T-helper 2 cell (primary cell): ENCODE results near the gene RAB35.
A peak's percentile ranks its signal among the peaks of the same experiment; 100 is the strongest.

ENCODE experiments used
- DNase-seq, 5 experiments: peaks; one replicate each; pipeline versions ENCODE4 v3.0.0 to v3.0.0-alpha.2; 2012 to 2022

Gene RAB35

DNA sequence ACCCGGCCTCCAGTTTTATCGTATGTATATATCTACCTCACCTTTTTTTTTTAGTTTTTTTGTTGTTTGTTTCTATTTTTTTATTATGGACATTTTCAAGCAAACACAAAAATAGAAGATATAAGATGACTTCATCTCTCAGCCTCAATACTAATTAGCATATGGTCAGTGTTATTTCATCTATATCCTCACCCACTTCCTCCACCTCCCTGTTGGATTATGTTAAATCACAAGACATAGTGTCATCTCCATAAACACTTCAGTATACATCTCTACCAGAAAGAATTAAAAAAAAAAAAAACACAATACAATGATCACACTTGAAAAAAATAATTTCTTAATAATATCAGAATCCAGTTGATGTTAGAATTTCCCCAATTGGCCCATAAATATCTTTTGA is 34.9 kb downstream of the RAB35 start:
- DNase-seq: no peak

DNA sequence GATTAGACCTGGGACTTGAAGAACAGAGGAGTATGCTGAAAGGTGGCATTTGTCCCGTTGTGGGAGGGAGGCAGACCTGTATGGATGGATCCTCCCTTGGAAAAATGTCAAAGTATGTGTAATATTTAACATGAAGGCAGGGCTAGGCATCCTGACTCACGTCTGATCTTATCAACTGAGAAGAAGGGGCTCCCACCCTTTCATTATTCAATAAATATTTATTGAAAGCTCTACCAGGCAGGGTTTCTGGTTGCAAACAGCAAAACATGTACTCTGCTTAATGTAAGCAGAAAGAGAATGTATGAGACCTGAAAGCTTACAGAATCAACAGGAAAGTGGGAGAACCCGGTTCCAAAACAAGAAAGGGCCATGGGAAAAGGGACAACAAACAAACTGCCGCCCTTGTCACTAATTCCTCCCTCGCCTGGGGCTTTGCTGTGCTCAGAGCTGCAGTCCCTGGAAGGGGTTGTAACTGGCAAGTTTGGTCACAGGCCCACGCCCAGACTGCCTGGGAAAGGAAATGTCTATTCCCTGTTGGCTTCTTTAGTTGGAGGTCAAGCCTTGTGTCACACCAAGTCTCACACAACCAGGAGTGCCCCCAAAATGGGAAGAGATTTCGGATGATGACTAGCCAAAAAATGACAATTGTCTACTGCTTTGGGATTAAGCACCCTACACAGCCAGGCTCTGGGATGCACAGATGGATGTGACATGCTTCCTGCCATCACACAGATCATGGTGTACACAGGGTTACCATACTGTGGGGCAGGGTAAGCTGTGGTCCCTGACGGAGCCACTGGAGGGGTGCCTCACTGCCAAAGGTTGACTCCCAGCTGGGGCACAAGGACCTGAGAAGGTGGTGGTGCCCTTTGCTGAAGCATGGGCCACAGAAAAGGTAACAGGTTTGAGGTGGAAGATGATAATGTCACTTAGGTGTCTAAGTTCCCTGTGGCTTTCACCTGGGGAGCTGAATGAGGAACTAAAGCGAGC is 36.8 kb downstream of the RAB35 start:
- DNase-seq: no peak

DNA sequence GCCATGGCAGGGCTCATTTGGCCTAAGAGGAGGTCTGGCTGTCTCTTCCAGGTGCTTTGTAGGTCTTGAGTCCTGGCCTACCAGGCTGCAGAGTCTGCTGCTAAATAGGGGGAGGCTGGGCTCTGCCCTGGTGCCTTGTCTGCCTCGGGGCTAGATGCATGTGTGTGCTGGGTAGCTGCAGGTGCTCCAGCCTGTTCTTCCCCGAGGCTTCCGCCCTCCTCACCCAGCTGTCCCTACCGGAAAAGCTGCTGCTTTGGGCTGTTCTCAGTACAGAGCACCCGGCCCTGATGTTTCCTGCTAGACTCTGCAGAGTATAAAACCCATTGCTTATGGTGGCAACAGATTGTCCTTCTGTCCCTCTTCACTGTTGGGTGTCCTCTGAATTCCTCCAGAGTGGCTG is 37.7 kb downstream of the RAB35 start:
- peak in 1 of 5 experiments; percentile 41 for DNase-seq

DNA sequence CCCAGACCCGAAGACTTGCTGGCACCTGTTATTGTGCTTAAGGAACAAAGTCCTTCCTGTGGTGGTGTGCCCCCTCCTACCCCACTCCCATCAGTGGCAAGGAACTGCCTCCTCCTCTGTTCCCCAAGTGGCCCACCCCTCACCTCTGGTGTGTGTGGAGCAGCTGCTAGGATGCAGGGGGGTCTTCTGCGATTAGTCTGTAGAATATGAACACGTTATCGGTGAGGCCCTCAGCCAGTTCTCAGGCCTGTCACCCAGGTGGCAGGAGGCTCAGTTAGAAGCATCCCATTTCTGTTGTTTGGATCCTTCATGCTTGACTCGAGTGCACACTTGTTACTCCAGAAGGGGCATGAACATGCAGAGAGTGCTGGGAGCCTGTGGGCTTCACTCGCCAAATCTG is 39.3 kb downstream of the RAB35 start:
- no peak for DNase-seq

DNA sequence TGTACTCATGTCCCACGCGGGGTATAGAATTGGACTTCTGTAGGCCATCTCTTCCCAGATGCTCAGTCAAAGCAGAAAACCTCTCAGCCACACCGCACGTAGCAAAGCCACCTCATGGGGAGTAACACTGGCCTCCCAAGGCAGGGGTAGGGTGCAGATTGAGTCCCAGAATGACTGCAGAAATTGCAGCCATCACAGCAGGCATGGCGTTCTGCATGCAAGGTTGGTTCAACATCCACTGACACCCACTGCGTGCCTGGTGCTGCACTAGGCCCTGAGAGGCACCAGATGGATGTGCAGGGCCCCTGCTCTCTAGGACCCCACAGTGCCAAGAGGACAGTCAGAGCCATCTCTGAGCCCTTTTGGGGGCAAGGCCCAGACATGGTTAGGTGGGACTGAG is 39.9 kb downstream of the RAB35 start:
- no peak for DNase-seq

DNA sequence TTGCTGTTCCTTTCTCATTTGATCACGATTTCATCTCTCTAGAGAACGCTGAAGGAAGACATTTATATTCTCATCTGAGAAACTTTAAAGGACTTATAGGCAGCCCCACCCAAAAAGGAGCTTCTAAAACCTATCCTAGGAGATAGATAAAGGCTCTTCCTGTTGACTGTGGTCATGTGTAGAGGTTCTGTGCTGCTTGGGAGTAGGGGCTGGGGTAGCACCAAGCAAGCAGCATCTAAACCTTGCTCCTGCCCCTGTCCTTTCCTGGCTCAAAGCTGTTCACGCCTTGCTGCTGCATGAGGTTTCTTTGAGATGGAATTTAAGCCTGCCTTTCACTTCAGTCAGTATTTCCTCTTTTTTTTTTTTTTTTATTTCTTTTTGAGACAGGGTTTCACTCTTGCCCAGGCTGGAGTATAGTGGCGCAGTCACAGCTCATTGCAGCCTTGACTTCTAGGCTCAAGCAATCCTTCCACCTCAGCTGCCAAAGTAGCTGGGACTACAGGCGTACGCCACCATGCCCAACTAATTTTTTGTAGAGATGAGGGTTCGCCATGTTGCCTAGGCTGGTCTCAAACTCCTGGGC is 41.4 kb downstream of the RAB35 start:
- DNase-seq: no peak

DNA sequence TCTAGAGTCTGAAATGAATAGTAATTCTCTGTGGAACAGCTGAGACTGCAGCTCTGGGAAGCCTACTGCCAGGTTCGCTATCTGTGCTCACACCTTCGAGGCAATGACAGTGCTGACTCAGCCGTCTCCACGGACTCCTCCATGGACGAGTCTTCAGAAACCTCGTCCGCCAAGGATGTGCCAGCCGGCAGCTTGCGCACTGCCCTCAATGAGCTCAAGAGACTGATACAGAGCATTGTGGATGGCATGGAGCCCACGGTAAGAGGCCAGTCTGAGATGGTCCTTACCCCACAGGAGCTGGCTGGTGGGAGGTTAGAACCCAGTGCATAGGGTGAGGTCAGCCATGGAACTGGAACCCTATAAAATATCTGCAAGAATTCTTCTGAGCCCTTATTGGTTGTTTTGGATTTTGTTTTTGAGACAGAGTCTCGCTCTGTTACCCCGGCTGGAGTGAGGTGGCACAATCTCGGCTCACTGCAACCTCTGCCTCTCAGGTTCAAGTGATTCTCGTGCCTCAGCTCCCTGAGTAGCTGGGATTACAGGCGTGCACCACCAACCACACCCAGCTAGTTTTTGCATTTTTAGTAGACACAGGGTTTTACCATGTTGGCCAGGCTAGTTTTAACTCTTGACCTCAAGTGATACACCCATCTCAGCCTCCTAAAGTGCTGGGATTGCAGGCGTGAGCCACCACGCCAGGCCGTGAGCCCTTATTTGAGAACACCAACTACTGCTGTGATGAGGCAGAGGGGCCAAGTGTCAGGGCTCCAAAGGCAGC is 43.9 kb downstream of the RAB35 start:
- no peak for DNase-seq

DNA sequence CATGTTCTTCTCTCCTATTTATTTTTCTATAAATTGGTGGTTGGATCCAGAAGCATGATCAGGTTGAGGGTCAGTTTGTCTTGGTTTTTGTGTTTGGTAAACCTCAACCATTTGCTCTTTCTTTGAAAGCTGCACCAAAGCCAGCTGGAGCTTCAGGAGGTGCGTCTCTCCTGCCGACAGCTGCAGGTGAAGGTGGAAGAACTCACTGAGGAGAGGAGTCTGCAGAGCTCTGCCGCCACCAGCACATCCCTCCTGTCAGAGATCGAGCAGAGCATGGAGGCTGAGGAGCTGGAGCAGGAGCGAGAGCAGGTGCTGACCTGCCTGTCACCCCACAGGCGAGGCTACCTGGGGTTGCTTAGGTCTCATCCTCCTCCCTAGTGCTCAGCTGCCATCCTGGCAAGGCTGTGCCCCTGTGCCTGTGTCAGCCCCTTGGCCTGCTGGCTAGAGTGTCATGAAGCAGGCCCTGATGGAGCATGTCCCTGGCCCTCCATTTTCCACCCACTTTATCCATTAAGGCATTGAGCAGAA is 45.0 kb downstream of the RAB35 start:
- DNase-seq: no peak

DNA sequence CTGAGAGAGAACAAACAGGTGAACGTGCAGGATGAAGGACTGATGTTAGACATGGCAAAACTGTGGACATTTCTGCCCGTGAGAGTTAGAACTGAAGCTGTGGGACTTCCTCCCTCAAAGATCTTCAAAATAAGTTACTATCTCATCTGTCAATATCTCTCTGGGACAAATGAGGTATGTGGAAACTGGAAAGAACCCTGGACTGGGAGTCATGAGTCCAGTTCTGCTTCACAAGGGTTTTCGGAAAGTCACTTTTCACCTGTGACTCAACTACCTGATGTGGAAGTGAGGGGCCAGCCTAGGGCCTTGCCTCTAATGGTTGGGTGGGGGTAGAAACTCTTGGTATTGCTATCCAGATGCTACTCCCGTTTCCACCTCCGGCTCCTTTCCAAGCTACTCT is 47.3 kb downstream of the RAB35 start:
- no peak for DNase-seq

DNA sequence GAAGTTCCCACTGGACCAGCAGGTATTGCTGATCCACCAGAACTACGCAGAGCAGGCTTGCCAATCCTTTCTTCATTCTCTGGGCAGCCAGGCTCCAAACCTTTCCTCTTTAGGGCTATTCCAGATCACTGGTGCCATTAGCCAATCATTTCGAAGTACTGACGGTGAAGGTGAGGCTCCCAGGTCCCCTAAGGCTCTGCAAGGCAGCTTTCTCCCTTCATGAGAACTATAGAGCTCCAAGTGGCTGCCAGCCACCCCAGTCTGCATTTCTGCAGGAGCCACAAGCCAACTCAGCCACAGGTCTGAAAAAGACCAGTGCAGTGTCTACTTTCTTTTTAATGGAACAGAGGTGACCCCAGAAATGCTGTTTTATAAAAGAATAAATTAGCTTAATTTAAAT is 48.7 kb downstream of the RAB35 start:
- no peak for DNase-seq

DNA sequence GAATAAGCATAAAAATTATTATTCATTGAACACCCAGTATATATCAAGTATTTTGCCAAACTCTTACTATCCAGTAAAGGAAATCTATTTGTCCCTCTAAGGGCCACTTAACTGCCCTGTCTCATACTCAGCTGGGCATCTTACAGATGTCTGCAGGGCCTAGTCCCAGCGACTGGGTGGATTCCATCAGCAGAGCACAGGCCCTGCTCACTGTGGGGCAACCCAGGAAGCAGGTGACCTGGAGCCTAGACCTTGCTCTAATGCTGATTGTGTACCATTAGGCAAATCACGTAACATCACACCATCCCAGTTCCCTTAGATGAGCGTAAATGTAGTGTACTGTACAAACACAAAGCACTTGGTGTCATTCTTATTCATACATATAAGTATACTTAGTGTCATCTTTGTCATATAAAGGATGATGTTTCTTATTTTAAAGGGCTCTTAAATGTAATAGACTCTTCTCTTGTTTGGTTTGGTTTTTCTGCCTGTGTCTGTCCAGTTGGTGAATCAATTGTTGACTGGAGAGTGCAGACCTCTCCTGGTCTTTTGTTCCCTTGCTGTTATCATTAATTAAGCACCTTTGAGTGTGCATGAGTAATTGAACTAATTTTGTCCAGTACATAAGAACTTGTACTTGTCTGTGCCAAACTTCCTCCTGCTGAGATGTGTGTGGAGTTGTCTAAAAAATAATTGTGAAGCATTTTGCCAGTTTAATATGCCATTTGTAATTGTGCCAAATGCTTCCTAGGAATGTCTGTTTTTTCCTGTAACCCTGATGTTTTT is 49.3 kb downstream of the RAB35 start:
- no peak for DNase-seq

DNA sequence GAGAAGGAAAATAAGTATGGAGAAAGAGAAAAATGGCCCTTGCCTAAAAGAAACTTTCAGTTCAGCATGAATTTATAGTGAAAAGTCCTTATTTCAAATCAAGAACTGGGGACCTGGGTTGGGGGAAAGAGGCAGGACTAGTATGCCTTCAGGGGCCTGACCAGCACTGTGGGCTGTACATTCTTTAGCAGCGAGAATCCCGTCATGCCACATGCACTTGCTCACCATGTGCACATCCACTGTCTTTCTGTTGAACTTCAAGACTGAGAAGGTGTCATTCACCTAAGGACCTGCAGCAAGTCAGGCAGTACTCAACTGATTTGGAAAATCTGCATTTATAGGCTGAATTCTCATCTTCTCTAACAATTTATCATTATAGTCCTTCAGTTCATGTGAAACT is 50.2 kb downstream of the RAB35 start:
- no peak for DNase-seq

DNA sequence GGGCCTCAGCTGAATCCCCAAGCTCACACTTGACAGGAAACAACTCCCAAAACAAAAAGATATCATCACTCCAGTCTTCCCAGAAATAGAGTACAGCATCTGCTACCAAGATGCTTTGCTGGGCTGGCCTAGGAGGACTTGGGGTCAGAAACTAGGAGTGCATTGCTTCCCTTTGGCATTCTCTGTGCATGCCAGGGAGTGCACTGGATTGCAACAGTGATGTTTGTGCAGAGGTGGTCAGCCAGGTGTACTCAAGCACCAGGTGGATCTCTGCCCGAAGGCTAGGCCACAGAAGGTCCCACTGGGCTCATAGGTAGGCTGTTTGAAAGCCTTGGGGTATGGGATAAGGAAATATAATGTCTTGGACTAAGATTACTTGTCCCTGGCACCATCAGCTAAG is 51.1 kb downstream of the RAB35 start:
- DNase-seq: no peak

DNA sequence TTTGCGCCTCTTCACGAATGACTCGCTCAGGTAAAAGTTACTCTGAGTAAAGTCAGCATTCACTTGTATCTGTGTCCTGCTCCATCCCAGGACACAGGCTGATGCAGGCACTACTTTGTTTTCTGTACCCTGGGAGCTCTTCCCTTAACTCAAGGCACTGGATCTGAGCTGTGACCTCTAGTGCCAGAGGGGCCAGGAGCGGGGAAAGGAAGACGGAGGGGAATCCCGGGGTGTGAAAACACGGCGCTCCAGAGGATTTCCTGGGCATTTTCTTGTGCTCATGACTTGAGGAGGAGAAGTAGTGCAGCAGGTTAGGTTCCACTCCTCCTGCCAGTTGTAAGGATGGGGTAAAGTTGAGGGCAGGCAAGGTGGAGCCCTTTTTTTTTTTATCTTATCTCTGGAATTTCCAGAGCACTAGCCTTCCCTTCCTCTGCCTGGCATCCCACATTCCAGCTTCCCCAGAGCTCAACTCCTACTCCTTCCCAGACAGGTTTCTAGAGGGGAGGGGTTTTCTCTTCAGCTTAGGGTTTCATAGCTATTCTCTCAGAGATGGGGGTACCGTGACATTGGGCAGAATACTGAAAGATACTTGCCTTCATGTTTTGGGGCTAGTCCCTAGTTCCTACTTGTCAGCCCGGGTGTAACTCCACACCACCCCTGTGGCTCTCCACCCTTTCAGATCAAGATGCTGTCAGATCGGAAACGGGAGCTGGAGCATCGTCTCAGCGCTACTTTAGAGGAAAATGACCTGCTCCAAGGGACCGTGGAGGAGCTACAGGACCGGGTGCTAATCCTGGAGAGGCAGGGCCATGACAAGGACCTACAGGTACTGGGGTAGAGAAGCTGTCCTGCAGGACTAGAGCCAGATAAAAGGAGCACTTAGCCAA is 52.3 kb downstream of the RAB35 start:
- no peak for DNase-seq

DNA sequence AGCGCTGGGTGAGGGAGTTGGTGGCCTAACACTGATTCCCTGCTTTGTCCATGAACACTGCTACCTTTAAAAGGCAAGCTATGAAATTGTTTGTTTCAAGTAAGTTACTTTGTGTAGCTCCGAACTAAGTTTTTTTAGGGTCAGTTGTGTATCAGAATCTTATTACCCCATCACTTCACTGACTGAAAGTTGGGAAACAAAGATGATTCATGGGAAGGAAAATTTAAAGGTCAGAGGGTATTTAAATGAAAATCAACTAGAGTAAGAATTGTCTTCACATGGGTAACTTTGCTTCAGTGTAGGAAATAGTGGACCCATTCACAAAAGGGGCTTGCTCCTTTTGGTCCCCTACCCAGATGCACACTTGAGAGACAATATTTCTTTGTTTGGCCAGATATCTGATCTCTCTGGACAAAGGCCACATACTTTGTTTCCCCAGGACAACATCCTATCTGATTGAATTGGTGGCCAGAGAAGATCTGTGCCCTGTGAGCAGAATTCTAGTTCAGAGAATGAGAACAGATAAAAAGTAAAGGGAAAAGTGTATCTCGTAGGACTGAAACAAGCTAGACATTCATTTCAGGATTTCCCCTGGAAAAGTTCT is 53.5 kb downstream of the RAB35 start:
- DNase-seq: no peak

DNA sequence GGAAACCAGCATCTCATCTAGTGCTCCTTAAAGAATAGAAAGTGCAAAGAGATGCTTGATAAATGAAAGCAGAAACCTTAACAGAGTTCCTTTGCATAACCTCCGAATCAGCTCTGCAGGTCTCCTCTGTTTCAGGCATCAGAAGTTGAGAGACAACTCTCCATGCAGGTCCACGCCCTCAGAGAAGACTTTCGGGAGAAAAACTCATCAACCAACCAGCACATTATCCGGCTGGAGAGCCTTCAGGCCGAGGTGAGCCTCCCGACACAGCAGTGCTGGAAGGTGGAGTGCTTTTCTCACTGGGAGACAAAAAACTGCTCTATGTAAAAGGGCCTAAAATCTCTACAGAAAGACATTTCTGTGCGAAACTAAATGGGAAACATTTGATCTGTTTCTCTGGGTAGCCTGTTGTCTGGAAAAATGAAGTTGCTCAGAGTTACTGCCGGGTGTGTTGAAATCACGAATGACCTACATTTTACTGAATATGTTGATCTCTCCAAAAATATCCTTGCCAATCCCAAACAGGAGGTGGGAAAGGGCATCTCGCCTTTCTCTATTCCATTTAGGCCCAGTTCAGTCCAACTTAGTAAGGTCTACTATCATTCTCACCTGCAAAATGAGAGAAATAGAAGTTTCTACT is 54.9 kb downstream of the RAB35 start:
- no peak for DNase-seq

DNA sequence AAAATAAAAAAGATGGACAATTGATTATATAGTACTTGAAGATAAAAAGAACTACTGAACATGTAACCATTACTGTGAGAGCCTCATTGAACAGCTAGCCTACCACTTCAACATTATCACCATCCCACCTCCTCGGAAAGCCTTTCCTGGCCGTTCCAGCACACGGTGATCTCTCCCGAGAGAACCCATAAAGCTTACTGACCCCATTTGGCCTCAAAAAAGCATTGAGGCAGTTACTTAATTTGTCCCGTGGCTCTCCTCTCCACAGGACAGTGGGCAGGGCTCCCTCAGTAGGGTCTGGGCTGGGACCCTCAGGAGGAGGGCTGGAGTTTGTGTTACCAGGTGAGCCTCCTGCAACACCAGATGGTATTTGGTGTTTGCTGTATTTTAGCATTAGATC is 55.8 kb downstream of the RAB35 start:
- DNase-seq: no peak

DNA sequence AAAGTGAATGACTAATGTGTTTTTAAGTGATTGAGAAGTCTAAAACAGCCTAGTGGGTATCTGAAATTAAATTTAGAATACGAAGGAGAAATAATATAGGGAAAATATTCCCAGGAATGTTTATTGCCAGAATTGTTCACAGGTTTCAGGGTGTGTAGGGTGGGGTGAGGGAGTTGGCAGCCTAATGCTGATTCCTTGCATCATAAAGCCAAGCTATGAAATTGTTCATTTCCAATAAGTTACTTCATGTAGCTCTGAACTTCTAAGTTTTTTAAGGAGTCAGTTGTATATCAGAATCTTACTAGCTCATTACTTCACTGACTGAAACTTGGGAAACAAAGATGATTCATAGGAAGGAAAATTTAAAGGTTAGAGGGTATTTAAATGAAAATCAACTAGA is 56.4 kb downstream of the RAB35 start:
- DNase-seq: no peak

DNA sequence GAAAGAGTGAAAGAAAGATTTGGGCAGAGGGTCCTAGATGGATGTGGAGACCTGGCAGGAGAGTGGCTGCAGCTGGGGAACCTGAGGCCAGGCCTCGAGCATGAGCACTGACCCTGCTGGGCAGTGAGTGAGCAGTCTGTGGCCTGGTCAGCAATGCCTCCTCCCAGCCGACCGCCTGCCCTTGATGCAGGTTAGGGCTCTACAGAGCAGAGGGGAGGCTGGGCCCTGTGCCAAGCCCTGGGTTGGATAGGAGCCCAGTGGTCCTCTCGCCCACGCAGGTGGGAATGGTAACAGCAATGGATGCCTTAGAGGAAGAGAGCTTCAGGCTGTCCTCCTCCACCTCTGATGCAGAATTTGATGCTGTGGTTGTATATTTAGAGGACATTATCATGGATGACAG is 59.8 kb downstream of the RAB35 start:
- DNase-seq: no peak

DNA sequence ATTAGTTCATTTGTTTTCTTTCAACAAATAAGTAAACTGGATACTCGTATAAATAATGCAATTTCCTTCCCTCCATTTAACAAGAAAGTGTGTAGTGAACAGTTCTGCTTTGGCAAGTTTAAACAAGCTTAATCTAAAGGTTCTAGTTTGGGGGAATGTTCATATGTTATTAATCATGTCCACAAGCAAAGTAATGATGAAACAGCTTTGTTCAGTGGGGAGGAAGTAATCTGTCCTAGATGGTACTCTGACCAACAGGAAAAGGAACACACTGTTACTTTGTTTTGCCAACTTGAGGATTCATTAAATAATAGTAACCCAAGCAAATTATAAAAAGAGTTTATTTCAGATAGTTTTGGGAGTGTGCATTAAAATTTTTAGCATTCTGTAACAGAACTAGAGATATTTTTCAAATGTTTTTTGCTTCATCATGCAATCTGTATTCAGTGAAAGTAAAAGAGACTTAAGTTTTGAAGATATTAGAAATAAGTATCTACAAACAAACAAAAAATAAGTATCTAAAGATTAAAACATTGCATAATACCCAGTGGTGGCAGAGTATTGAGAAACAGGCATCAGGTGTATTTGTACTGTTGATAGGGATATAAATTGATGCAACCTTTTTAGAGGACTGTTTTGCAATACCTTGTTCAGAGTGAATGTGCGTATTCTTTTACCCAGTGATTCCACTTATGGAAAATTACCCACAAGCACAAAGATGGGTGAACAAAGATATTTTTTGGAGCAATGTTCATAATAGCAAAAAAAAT is 61.1 kb downstream of the RAB35 start:
- no peak for DNase-seq
